ENCODE data around the gene ZBTB45.

The ZBTB45 gene

GRCh38 chr19:58538257-58539168 lies 18.9 kb upstream of the ZBTB45 start:
- H3K4me3 ChIP-seq (ENCODE audit: low read length), result peak overlapping the region; percentile 28
- DNase-seq (ENCODE audit: low read depth), result no peak
- TF ChIP-seq, protein P1, sequence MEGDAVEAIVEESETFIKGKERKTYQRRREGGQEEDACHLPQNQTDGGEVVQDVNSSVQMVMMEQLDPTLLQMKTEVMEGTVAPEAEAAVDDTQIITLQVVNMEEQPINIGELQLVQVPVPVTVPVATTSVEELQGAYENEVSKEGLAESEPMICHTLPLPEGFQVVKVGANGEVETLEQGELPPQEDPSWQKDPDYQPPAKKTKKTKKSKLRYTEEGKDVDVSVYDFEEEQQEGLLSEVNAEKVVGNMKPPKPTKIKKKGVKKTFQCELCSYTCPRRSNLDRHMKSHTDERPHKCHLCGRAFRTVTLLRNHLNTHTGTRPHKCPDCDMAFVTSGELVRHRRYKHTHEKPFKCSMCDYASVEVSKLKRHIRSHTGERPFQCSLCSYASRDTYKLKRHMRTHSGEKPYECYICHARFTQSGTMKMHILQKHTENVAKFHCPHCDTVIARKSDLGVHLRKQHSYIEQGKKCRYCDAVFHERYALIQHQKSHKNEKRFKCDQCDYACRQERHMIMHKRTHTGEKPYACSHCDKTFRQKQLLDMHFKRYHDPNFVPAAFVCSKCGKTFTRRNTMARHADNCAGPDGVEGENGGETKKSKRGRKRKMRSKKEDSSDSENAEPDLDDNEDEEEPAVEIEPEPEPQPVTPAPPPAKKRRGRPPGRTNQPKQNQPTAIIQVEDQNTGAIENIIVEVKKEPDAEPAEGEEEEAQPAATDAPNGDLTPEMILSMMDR (conservative IDR thresholded peaks at IDR 0.05; ENCODE audit: low read depth, low read length), result no peak

- TF ChIP-seq, protein P1 (conservative IDR thresholded peaks at IDR 0.05; ENCODE audit: low read depth, low read length), result no peak
- H3K4me3 ChIP-seq (ENCODE audit: low read length), result no peak overlapping the region
- no peak for DNase-seq (ENCODE audit: low read depth)
Measured at GRCh38 chr19:58536852-58537798, 17.5 kb upstream of the ZBTB45 start.

DNA sequence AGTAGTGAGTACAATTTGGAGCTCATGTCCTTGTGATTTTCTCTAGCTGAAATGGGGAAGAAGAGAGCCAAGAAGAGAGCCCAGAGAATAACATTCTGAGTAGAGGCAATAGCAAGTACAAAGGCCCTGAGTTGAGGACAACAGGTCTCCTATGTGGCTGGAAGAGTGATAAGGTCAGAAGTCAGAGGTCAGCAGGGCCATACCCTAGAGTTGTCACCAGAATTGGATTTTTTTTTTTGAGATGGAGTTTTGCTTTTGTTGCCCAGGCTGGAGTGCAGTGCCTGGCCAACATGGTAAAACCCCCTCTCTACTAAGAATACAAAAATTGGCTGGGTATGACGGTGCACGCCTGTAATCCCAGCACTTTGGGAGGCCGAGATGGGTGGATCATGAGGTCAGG lies 16.2 kb upstream of the ZBTB45 start:
- DNase-seq (ENCODE audit: low read depth), result no peak
- TF ChIP-seq, protein P1 (conservative IDR thresholded peaks at IDR 0.05; ENCODE audit: low read depth, low read length), result no peak
- H3K4me3 ChIP-seq (ENCODE audit: low read length), result no peak overlapping the region

GRCh38 chr19:58531034-58531840 lies 11.6 kb upstream of the ZBTB45 start:
- TF ChIP-seq, protein P1 (conservative IDR thresholded peaks at IDR 0.05; ENCODE audit: low read depth, low read length), result no peak
- no peak overlapping the region for H3K4me3 ChIP-seq (ENCODE audit: low read length)
- no peak for DNase-seq (ENCODE audit: low read depth)

DNA sequence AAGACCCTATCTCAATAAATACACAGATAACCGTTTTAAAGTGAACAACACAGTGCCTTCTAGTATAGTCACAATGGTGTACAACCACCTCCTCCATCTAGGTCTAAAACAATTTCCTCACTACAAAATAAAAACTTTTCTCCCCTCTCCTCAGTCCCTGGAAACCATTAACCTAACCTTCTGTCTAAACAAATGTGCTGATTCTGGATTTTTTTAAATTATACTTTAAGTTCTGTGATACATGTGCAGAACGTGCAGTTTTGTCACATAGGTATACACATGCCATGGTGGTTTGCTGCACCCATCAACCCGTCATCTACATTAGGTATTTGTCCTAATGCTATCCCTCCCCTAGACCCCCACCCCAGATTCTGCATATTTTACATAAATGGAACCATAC lies 9.8 kb upstream of the ZBTB45 start:
- no peak for DNase-seq (ENCODE audit: low read depth)
- no peak overlapping the region for H3K4me3 ChIP-seq (ENCODE audit: low read length)
- TF ChIP-seq, protein P1 (conservative IDR thresholded peaks at IDR 0.05; ENCODE audit: low read depth, low read length), result no peak

GRCh38 chr19:58522709-58523108 lies 3.1 kb upstream of the ZBTB45 start:
- TF ChIP-seq, protein P1 (conservative IDR thresholded peaks at IDR 0.05; ENCODE audit: low read depth, low read length), result no peak
- H3K4me3 ChIP-seq (ENCODE audit: low read length), result no peak overlapping the region
- no peak for DNase-seq (ENCODE audit: low read depth)

All from retinal pigment epithelial cell (primary cell).